Fibroblast of pulmonary artery (primary cell): ENCODE measurements around the gene NR2F1-AS1.

Source experiments
- DNase-seq: peaks from one replicate; pipeline ENCODE4 v3.0.0-alpha.2; 2010; ENCODE audit warnings: low read depth
- H3K4me3 ChIP-seq: replicated peaks from 2 replicates; pipeline ENCODE4 v1.5.1; 2011; ENCODE audit warnings: low read depth, mild to moderate bottlenecking, control low read depth, low read length, moderate library complexity
- CTCF ChIP-seq: IDR thresholded peaks from 2 replicates; pipeline ENCODE4 v1.5.1; 2011; ENCODE audit warnings: mild to moderate bottlenecking, control low read depth, low read length, inconsistent platforms; ENCODE audit errors: missing control alignments

Gene NR2F1-AS1

GRCh38 chr5:93593476-93594131, 12.6 kb upstream of the NR2F1-AS1 start:
- no peak for DNase-seq
- H3K4me3 ChIP-seq, result no peak overlapping the region
- no peak for TF ChIP-seq CTCF

- no peak overlapping the region for H3K4me3 ChIP-seq
- no peak for TF ChIP-seq CTCF
- DNase-seq, result no peak
Measured at GRCh38 chr5:93592883-93593282, 11.9 kb upstream of the NR2F1-AS1 start.

GRCh38 chr5:93591323-93591945, 10.4 kb upstream of the NR2F1-AS1 start:
- DNase-seq, result no peak
- no peak for TF ChIP-seq CTCF
- H3K4me3 ChIP-seq, result no peak overlapping the region

- no peak for DNase-seq
- TF ChIP-seq CTCF, result no peak
- peak overlapping the region; percentile 48 for H3K4me3 ChIP-seq
Measured at GRCh38 chr5:93590493-93590892, 9.5 kb upstream of the NR2F1-AS1 start.

GRCh38 chr5:93589829-93590215, 8.8 kb upstream of the NR2F1-AS1 start:
- TF ChIP-seq CTCF, result peak; percentile 10
- H3K4me3 ChIP-seq, result peak overlapping the region; percentile 48
- DNase-seq, result no peak

GRCh38 chr5:93589152-93589828, 8.3 kb upstream of the NR2F1-AS1 start:
- H3K4me3 ChIP-seq, result peak overlapping the region; percentile 48
- no peak for DNase-seq
- no peak for TF ChIP-seq CTCF
